Right lobe of liver (tissue), 4 donors: ENCODE data around the gene RNASE8.

Experiments
- POLR2A ChIP-seq: fragments of 450-650 bp; IDR thresholded peaks from one replicate; pipeline ENCODE4 v1.6.1; 2017; ENCODE audit warnings: antibody characterized with exemption, mild to moderate bottlenecking
- TF ChIP-seq, protein P1 (sequence below), 4 donors: fragments of 200-600 bp in 3 of 4; fragments of 450-650 bp in 1 of 4; IDR thresholded peaks; one replicate each; pipeline versions ENCODE4 v1.5.1 to v1.8.0; 2016 to 2022; ENCODE audit warnings: antibody characterized with exemption in 4 of 4, mild to moderate bottlenecking in 2 of 4
- donor health status: DM: no; HTN: no; CAD: no.
- donor health status: DM: no; HTN: no; CAD: no.
- donor health status: DM: no; HTN: yes; CAD: no.

GRCh38 chr14:21103411-21103709 lies 45.7 kb downstream of the RNASE8 start:
- TF ChIP-seq, protein P1, sequence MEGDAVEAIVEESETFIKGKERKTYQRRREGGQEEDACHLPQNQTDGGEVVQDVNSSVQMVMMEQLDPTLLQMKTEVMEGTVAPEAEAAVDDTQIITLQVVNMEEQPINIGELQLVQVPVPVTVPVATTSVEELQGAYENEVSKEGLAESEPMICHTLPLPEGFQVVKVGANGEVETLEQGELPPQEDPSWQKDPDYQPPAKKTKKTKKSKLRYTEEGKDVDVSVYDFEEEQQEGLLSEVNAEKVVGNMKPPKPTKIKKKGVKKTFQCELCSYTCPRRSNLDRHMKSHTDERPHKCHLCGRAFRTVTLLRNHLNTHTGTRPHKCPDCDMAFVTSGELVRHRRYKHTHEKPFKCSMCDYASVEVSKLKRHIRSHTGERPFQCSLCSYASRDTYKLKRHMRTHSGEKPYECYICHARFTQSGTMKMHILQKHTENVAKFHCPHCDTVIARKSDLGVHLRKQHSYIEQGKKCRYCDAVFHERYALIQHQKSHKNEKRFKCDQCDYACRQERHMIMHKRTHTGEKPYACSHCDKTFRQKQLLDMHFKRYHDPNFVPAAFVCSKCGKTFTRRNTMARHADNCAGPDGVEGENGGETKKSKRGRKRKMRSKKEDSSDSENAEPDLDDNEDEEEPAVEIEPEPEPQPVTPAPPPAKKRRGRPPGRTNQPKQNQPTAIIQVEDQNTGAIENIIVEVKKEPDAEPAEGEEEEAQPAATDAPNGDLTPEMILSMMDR (IDR thresholded peaks at IDR 0.05), result no peak
- no peak for TF ChIP-seq POLR2A
